M059J (cell line): Measurements from ENCODE around the gene GCC1. TPM values are rescaled to one million over a fixed set of nuclear protein-coding genes. Genes with fewer than 3 reads are reported as not detected.

ENCODE experiments used
- DNase-seq: peaks from one replicate; pipeline ENCODE4 v3.0.0-alpha.2; 2012; ENCODE audit warnings: low read depth
- total RNA-seq: library from RNA; depleted of rRNA; stranded (reverse); fragments of >200 nt; shearing (Covaris generic); gene quantifications from 2 replicates; pipeline ENCODE4 v1.2.3, GENCODE V29; 2014; rRNA removed

The GCC1 gene
- 12.0 and 19.6 TPM in 2 replicates for total RNA-seq

GRCh38 chr7:127585044-127585953 is at the start of gene GCC1:
TSS of gene GCC1 (minus strand) at chr7:127585596. CDS start at chr7:127585182, 414 bp downstream.
- peak; percentile 82 for DNase-seq

GRCh38 chr7:127632276-127632910 is 47.0 kb upstream of the GCC1 start:
- peak; percentile 82 for DNase-seq

GRCh38 chr7:127629268-127629854 is 44.0 kb upstream of the GCC1 start:
- DNase-seq, result no peak

GRCh38 chr7:127628445-127628844 is 43.0 kb upstream of the GCC1 start:
- DNase-seq, result no peak

GRCh38 chr7:127625331-127625730 is 39.9 kb upstream of the GCC1 start:
- no peak for DNase-seq

GRCh38 chr7:127620406-127621233 is 35.2 kb upstream of the GCC1 start:
- no peak for DNase-seq

GRCh38 chr7:127619681-127620405 is 34.4 kb upstream of the GCC1 start:
- no peak for DNase-seq

- DNase-seq, result no peak
These were observed 33.4 kb upstream of the GCC1 start for GRCh38 chr7:127618775-127619174.

GRCh38 chr7:127618042-127618441 is 32.6 kb upstream of the GCC1 start, which contains the start of gene PAX4:
TSS of gene PAX4 (minus strand) at chr7:127618142. CDS start at chr7:127615928, 2,214 bp downstream.
- no peak for DNase-seq

GRCh38 chr7:127616724-127617123 is 31.3 kb upstream of the GCC1 start:
- DNase-seq, result no peak

- no peak for DNase-seq
These were observed 26.9 kb upstream of the GCC1 start for GRCh38 chr7:127612263-127612662.

- DNase-seq, result no peak
These were observed 23.9 kb upstream of the GCC1 start for GRCh38 chr7:127609297-127609696.

GRCh38 chr7:127608446-127608845 is 23.1 kb upstream of the GCC1 start:
- no peak for DNase-seq

- no peak for DNase-seq
These were observed 15.5 kb upstream of the GCC1 start for GRCh38 chr7:127600885-127601284.

- peak; percentile 15 for DNase-seq
These were observed 12.9 kb upstream of the GCC1 start for GRCh38 chr7:127598318-127598717.

- no peak for DNase-seq
These were observed 10.3 kb upstream of the GCC1 start for GRCh38 chr7:127595737-127596136.

- DNase-seq, result no peak
These were observed 9.1 kb upstream of the GCC1 start for GRCh38 chr7:127594490-127594889.

- DNase-seq, result no peak
These were observed 7.2 kb upstream of the GCC1 start for GRCh38 chr7:127592550-127592949.

- DNase-seq, result no peak
These were observed 6.2 kb upstream of the GCC1 start for GRCh38 chr7:127591591-127591990.

GRCh38 chr7:127591189-127591588 is 5.8 kb upstream of the GCC1 start:
- no peak for DNase-seq

GRCh38 chr7:127589896-127590295 is 4.5 kb upstream of the GCC1 start:
- DNase-seq, result no peak
